WTC11 (cell line): ENCODE measurements around the gene EIF2B4. TPM values are rescaled to one million over a fixed set of nuclear protein-coding genes. Genes with fewer than 3 reads are reported as not detected.

Experiments used
- ATF1 ChIP-seq: sonication (generic); formaldehyde crosslinking; IDR thresholded peaks from 2 replicates; pipeline ENCODE4 v1.8.1; 2023; ENCODE audit warnings: mild to moderate bottlenecking, moderate library complexity, missing genetic modification reagents
- ELF4 ChIP-seq: sonication (generic); formaldehyde crosslinking; IDR thresholded peaks from 2 replicates; pipeline ENCODE4 v1.8.1; 2022; ENCODE audit warnings: low read depth, mild to moderate bottlenecking, moderate library complexity, missing genetic modification reagents
- EMX1 ChIP-seq: fragments of 250-450 bp; sonication (Bioruptor Pico); IDR thresholded peaks from 2 replicates; pipeline ENCODE4 v1.8.0; 2021; ENCODE audit warnings: mild to moderate bottlenecking
- FOXP1 ChIP-seq: sonication (generic); formaldehyde crosslinking; IDR thresholded peaks from 2 replicates; pipeline ENCODE4 v1.8.0; 2022; ENCODE audit warnings: missing genetic modification reagents, mild to moderate bottlenecking, moderate library complexity, borderline replicate concordance
- GABPB1 ChIP-seq: sonication (generic); formaldehyde crosslinking; IDR thresholded peaks from 2 replicates; pipeline ENCODE4 v1.8.1; 2023; ENCODE audit warnings: mild to moderate bottlenecking, missing genetic modification reagents
- HMGA2 ChIP-seq: fragments of 250-450 bp; sonication (Bioruptor Pico); IDR thresholded peaks from 2 replicates; pipeline ENCODE4 v1.4.0; 2021; ENCODE audit warnings: mild to moderate bottlenecking, moderate library complexity
- IRF2 ChIP-seq: sonication (generic); formaldehyde crosslinking; IDR thresholded peaks from 2 replicates; pipeline ENCODE4 v1.8.0; 2022; ENCODE audit warnings: low read depth, missing genetic modification reagents, borderline replicate concordance
- MXD4 ChIP-seq: fragments of 250-450 bp; sonication (Bioruptor Pico); IDR thresholded peaks from 2 replicates; pipeline ENCODE4 v1.8.0; 2021; ENCODE audit warnings: mild to moderate bottlenecking, moderate library complexity, borderline replicate concordance
- NFE2L1 ChIP-seq: sonication (generic); formaldehyde crosslinking; IDR thresholded peaks from 2 replicates; pipeline ENCODE4 v1.8.1; 2023; ENCODE audit warnings: missing genetic modification reagents
- NR1H2 ChIP-seq: sonication (generic); formaldehyde crosslinking; IDR thresholded peaks from 2 replicates; pipeline ENCODE4 v1.9.0; 2021; ENCODE audit warnings: mild to moderate bottlenecking, moderate library complexity, missing genetic modification reagents
- NR2C2 ChIP-seq: sonication (generic); formaldehyde crosslinking; IDR thresholded peaks from 2 replicates; pipeline ENCODE4 v1.8.0; 2022; ENCODE audit warnings: mild to moderate bottlenecking, missing genetic modification reagents
- PRRX2 ChIP-seq: fragments of 250-450 bp; sonication (Bioruptor Pico); IDR thresholded peaks from 2 replicates; pipeline ENCODE4 v1.8.0; 2021; ENCODE audit warnings: mild to moderate bottlenecking
- SMAD4 ChIP-seq: sonication (generic); formaldehyde crosslinking; IDR thresholded peaks from 2 replicates; pipeline ENCODE4 v1.8.0; 2022; ENCODE audit warnings: mild to moderate bottlenecking, missing genetic modification reagents
- SP1 ChIP-seq: sonication (generic); formaldehyde crosslinking; conservative IDR thresholded peaks from 2 replicates; pipeline ENCODE4 v1.8.1; 2022; ENCODE audit warnings: missing genetic modification reagents
- TCF7 ChIP-seq: sonication (generic); formaldehyde crosslinking; IDR thresholded peaks from 2 replicates; pipeline ENCODE4 v1.8.0; 2022; ENCODE audit warnings: mild to moderate bottlenecking, low read depth, missing genetic modification reagents, moderate library complexity
- ZNF219 ChIP-seq: sonication (generic); formaldehyde crosslinking; IDR thresholded peaks from 2 replicates; pipeline ENCODE4 v1.8.0; 2023; ENCODE audit warnings: missing genetic modification reagents, mild to moderate bottlenecking, borderline replicate concordance
- ZNF416 ChIP-seq: fragments of 250-450 bp; sonication (Bioruptor Pico); IDR thresholded peaks from 2 replicates; pipeline ENCODE4 v1.9.0; 2021; ENCODE audit warnings: mild to moderate bottlenecking, inconsistent platforms
- ZNF671 ChIP-seq: fragments of 250-450 bp; sonication (Bioruptor Pico); IDR thresholded peaks from 2 replicates; pipeline ENCODE4 v1.8.0; 2021; ENCODE audit warnings: mild to moderate bottlenecking
- total RNA-seq: library from RNA; stranded (reverse); gene quantifications from 3 replicates; pipeline ENCODE4 v1.2.3, GENCODE V29; 2021
- TF ChIP-seq, protein P1 (sequence below): sonication (generic); formaldehyde crosslinking; IDR thresholded peaks from 2 replicates; pipeline ENCODE4 v1.8.1; 2022; ENCODE audit warnings: low read depth, missing genetic modification reagents, borderline replicate concordance
- TF ChIP-seq, protein P2 (sequence below): fragments of 250-450 bp; sonication (Bioruptor Pico); IDR thresholded peaks from 2 replicates; pipeline ENCODE4 v2.1.2; 2022; ENCODE audit warnings: mild to moderate bottlenecking, moderate library complexity
- TF ChIP-seq, protein P3 (sequence below): fragments of 250-450 bp; sonication (Bioruptor Pico); IDR thresholded peaks from 2 replicates; pipeline ENCODE4 v1.9.0; 2021; ENCODE audit warnings: moderate library complexity, mild to moderate bottlenecking, inconsistent platforms, borderline replicate concordance
- TF ChIP-seq, protein P4 (sequence below): sonication (generic); formaldehyde crosslinking; IDR thresholded peaks from 2 replicates; pipeline ENCODE4 v1.8.0; 2022; ENCODE audit warnings: mild to moderate bottlenecking, missing genetic modification reagents
- TF ChIP-seq, protein P5 (sequence below): fragments of 250-450 bp; sonication (Bioruptor Pico); IDR thresholded peaks from 2 replicates; pipeline ENCODE4 v1.9.0; 2021; ENCODE audit warnings: mild to moderate bottlenecking, borderline replicate concordance
- TF ChIP-seq, protein P6 (sequence below): sonication (generic); formaldehyde crosslinking; IDR thresholded peaks from 2 replicates; pipeline ENCODE4 v1.8.1; 2022; ENCODE audit warnings: low read depth, mild to moderate bottlenecking, moderate library complexity, missing genetic modification reagents, borderline replicate concordance

EIF2B4 gene
- total RNA-seq, 1 experiment from 2014 or later, result 49.1 TPM

DNA sequence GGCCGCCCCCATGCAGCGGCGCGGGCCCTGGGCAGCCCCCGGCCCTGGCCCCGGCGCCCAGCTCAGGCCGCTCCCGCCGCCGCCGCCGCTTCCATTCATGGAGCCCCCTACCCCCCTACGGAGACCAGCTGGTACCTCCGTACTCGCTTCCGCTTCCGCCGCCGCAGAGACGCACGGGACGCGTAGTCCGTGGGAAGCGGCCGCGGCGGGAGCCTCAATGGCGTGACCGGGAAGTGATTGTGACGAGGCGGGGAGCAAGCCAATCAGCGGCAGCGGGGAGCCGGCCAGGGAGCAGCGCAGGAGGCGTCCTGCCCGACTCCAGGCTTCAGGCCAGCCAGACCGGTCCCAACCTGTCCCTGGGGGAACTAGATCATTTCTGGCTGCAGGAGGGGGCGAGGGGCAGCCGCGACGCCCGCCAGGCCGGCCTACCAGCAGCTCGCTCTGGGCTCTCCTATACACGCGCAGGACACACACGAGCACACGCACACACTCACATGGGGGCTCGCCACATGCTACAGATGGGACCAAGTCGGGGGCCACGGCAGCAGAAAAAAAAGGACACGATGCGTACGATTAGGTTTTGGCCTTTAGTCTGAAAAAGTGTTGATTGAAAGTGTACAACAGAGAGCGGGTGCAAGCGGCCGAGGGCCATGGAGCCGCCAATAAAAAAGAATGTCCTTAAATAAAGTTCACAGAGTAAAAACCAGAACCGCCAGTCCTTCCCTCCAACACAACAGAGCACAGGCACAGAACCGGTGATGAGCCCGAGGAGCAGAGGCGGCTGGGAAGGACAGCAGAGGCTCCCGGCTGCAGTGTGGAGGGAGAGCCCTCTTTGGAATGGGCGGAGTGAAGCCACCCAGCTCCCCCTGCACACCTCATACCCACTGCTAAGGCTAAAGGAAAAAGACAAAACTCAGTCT is 10.7 kb upstream of the EIF2B4 start, which contains the start of gene ZNF513 (continued):
- TF ChIP-seq ELF4 (no peak), NR2C2 (CRISPR knock-in tag) (peak; percentile 91), ZNF671 (CRISPR knock-in tag) (peak; percentile 74), HMGA2 (no peak), PRRX2 (CRISPR knock-in tag) (peak; percentile 61; the same call in 1 of the 2 replicates), ATF1 (no peak), MXD4 (CRISPR knock-in tag) (no peak), ZNF219 (CRISPR knock-in tag) (no peak), NFE2L1 (CRISPR knock-in tag) (no peak), IRF2 (CRISPR knock-in tag) (no peak), SMAD4 (CRISPR knock-in tag) (no peak), SP1 (CRISPR knock-in tag) (peak; percentile 81), NR1H2 (CRISPR knock-in tag) (no peak), TCF7 (no peak), ZNF416 (CRISPR knock-in tag) (peak; percentile 73; the same call in 1 of the 2 replicates), EMX1 (CRISPR knock-in tag) (peak; percentile 68; the same call in 1 of the 2 replicates), GABPB1 (CRISPR knock-in tag) (peak; percentile 70; the same call in 1 of the 2 replicates), FOXP1 (CRISPR knock-in tag) (peak; percentile 55)
- TF ChIP-seq, protein P1, sequence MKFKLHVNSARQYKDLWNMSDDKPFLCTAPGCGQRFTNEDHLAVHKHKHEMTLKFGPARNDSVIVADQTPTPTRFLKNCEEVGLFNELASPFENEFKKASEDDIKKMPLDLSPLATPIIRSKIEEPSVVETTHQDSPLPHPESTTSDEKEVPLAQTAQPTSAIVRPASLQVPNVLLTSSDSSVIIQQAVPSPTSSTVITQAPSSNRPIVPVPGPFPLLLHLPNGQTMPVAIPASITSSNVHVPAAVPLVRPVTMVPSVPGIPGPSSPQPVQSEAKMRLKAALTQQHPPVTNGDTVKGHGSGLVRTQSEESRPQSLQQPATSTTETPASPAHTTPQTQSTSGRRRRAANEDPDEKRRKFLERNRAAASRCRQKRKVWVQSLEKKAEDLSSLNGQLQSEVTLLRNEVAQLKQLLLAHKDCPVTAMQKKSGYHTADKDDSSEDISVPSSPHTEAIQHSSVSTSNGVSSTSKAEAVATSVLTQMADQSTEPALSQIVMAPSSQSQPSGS, result no peak
- TF ChIP-seq, protein P2, sequence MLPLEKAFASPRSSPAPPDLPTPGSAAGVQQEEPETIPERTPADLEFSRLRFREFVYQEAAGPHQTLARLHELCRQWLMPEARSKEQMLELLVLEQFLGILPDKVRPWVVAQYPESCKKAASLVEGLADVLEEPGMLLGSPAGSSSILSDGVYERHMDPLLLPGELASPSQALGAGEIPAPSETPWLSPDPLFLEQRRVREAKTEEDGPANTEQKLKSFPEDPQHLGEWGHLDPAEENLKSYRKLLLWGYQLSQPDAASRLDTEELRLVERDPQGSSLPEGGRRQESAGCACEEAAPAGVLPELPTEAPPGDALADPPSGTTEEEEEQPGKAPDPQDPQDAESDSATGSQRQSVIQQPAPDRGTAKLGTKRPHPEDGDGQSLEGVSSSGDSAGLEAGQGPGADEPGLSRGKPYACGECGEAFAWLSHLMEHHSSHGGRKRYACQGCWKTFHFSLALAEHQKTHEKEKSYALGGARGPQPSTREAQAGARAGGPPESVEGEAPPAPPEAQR (CRISPR knock-in tag), result no peak
- TF ChIP-seq, protein P3, sequence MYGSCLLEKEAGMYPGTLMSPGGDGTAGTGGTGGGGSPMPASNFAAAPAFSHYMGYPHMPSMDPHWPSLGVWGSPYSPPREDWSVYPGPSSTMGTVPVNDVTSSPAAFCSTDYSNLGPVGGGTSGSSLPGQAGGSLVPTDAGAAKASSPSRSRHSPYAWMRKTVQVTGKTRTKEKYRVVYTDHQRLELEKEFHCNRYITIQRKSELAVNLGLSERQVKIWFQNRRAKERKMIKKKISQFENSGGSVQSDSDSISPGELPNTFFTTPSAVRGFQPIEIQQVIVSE (CRISPR knock-in tag), result no peak
- TF ChIP-seq, protein P4, sequence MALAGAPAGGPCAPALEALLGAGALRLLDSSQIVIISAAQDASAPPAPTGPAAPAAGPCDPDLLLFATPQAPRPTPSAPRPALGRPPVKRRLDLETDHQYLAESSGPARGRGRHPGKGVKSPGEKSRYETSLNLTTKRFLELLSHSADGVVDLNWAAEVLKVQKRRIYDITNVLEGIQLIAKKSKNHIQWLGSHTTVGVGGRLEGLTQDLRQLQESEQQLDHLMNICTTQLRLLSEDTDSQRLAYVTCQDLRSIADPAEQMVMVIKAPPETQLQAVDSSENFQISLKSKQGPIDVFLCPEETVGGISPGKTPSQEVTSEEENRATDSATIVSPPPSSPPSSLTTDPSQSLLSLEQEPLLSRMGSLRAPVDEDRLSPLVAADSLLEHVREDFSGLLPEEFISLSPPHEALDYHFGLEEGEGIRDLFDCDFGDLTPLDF (CRISPR knock-in tag), result no peak
- TF ChIP-seq, protein P5, sequence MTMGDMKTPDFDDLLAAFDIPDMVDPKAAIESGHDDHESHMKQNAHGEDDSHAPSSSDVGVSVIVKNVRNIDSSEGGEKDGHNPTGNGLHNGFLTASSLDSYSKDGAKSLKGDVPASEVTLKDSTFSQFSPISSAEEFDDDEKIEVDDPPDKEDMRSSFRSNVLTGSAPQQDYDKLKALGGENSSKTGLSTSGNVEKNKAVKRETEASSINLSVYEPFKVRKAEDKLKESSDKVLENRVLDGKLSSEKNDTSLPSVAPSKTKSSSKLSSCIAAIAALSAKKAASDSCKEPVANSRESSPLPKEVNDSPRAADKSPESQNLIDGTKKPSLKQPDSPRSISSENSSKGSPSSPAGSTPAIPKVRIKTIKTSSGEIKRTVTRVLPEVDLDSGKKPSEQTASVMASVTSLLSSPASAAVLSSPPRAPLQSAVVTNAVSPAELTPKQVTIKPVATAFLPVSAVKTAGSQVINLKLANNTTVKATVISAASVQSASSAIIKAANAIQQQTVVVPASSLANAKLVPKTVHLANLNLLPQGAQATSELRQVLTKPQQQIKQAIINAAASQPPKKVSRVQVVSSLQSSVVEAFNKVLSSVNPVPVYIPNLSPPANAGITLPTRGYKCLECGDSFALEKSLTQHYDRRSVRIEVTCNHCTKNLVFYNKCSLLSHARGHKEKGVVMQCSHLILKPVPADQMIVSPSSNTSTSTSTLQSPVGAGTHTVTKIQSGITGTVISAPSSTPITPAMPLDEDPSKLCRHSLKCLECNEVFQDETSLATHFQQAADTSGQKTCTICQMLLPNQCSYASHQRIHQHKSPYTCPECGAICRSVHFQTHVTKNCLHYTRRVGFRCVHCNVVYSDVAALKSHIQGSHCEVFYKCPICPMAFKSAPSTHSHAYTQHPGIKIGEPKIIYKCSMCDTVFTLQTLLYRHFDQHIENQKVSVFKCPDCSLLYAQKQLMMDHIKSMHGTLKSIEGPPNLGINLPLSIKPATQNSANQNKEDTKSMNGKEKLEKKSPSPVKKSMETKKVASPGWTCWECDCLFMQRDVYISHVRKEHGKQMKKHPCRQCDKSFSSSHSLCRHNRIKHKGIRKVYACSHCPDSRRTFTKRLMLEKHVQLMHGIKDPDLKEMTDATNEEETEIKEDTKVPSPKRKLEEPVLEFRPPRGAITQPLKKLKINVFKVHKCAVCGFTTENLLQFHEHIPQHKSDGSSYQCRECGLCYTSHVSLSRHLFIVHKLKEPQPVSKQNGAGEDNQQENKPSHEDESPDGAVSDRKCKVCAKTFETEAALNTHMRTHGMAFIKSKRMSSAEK (CRISPR knock-in tag), result peak; percentile 87
- TF ChIP-seq, protein P6, sequence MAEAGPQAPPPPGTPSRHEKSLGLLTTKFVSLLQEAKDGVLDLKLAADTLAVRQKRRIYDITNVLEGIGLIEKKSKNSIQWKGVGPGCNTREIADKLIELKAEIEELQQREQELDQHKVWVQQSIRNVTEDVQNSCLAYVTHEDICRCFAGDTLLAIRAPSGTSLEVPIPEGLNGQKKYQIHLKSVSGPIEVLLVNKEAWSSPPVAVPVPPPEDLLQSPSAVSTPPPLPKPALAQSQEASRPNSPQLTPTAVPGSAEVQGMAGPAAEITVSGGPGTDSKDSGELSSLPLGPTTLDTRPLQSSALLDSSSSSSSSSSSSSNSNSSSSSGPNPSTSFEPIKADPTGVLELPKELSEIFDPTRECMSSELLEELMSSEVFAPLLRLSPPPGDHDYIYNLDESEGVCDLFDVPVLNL (CRISPR knock-in tag), result no peak
